NCI-H510A (cell line): ENCODE measurements around the gene FEM1B.

Experiments
- DNase-seq: peaks from one replicate; lab custom pipeline; 2025; lab: John Stamatoyannopoulos, UW

The FEM1B gene

GRCh38 chr15:68285259-68285980, 7.9 kb downstream of the FEM1B start:
- no peak for DNase-seq

GRCh38 chr15:68286256-68286655, 8.7 kb downstream of the FEM1B start:
- no peak for DNase-seq

- DNase-seq = no peak
These were observed 11.5 kb downstream of the FEM1B start for GRCh38 chr15:68289057-68289456.

- no peak for DNase-seq
These were observed 12.2 kb downstream of the FEM1B start for GRCh38 chr15:68289621-68290352.

GRCh38 chr15:68290715-68291114, 13.2 kb downstream of the FEM1B start:
- no peak for DNase-seq

GRCh38 chr15:68292157-68292781, 14.7 kb downstream of the FEM1B start:
- no peak for DNase-seq

- no peak for DNase-seq
These were observed 15.4 kb downstream of the FEM1B start for GRCh38 chr15:68292967-68293366.

GRCh38 chr15:68295014-68295805, 17.7 kb downstream of the FEM1B start:
- DNase-seq = no peak

GRCh38 chr15:68298336-68298735, 20.8 kb downstream of the FEM1B start:
- DNase-seq = no peak

GRCh38 chr15:68298882-68299381, 21.4 kb downstream of the FEM1B start:
- DNase-seq = no peak

GRCh38 chr15:68299436-68299835, 21.9 kb downstream of the FEM1B start:
- DNase-seq = no peak

- no peak for DNase-seq
These were observed 22.8 kb downstream of the FEM1B start for GRCh38 chr15:68300115-68300940.

- no peak for DNase-seq
These were observed 23.8 kb downstream of the FEM1B start for GRCh38 chr15:68301301-68301700.

GRCh38 chr15:68302729-68303128, 25.2 kb downstream of the FEM1B start:
- DNase-seq = no peak

- DNase-seq = no peak
These were observed 25.6 kb downstream of the FEM1B start for GRCh38 chr15:68303134-68303533.

GRCh38 chr15:68303560-68304436, 26.3 kb downstream of the FEM1B start:
- DNase-seq = no peak

GRCh38 chr15:68304589-68305337, 27.2 kb downstream of the FEM1B start:
- DNase-seq = peak; percentile 39

GRCh38 chr15:68305420-68305871, 27.9 kb downstream of the FEM1B start:
- no peak for DNase-seq
